Hepatocyte (in vitro differentiated cells): ENCODE data around the gene ITPR2. TPM values are rescaled to one million over a fixed set of nuclear protein-coding genes. Genes with fewer than 3 reads are reported as not detected.
A peak's percentile ranks its signal among the peaks of the same experiment; 100 is the strongest.
"Not testable (repeated sequence)": the region's sequence is repeated elsewhere in the genome, so short reads cannot be mapped to it uniquely, and the experiment has no call there.

Experiments used
- DNase-seq: peaks from one replicate; pipeline ENCODE4 v3.0.0-alpha.2; 2016; ENCODE audit warnings: low spot score
- H2AFZ ChIP-seq: fragments of 200-600 bp; sonication (generic); 2 replicates; pipeline ENCODE4 v1.6.0; 2016; ENCODE audit warnings: antibody characterized with exemption, mild to moderate bottlenecking
- H3K27ac ChIP-seq: fragments of 200-600 bp; sonication (generic); 2 replicates; pipeline ENCODE4 v1.5.1; 2016; ENCODE audit warnings: mild to moderate bottlenecking
- H3K27me3 ChIP-seq: fragments of 200-600 bp; sonication (generic); 2 replicates; pipeline ENCODE4 v1.6.1; 2016
- H3K36me3 ChIP-seq: fragments of 200-600 bp; sonication (generic); replicated peaks from 2 replicates; pipeline ENCODE4 v1.5.1; 2016; ENCODE audit warnings: low read depth; ENCODE audit not compliant: insufficient read depth
- H3K4me1 ChIP-seq: fragments of 200-600 bp; sonication (generic); 2 replicates; pipeline ENCODE4 v1.5.1; 2016; ENCODE audit warnings: mild to moderate bottlenecking, moderate library complexity; ENCODE audit not compliant: insufficient read depth
- H3K4me2 ChIP-seq: fragments of 200-600 bp; sonication (generic); 2 replicates; pipeline ENCODE4 v1.6.0; 2016
- H3K4me3 ChIP-seq: fragments of 200-600 bp; sonication (generic); 2 replicates; pipeline ENCODE4 v1.5.1; 2016; ENCODE audit warnings: mild to moderate bottlenecking
- H3K79me2 ChIP-seq: fragments of 200-600 bp; sonication (generic); 2 replicates; pipeline ENCODE4 v1.6.0; 2017; ENCODE audit warnings: mild to moderate bottlenecking
- H3K9me2 ChIP-seq: fragments of 200-600 bp; sonication (generic); replicated peaks from 2 replicates; pipeline ENCODE4 v1.6.0; 2017; ENCODE audit warnings: mild to moderate bottlenecking; ENCODE audit not compliant: insufficient read depth
- H3K9me3 ChIP-seq: fragments of 200-600 bp; sonication (generic); 2 replicates; pipeline ENCODE4 v1.5.1; 2016; ENCODE audit warnings: low read depth, mild to moderate bottlenecking
- H4K20me1 ChIP-seq: fragments of 200-600 bp; sonication (generic); 2 replicates; pipeline ENCODE4 v1.6.0; 2016; ENCODE audit warnings: mild to moderate bottlenecking; ENCODE audit not compliant: insufficient read depth, poor library complexity, severe bottlenecking
- CTCF ChIP-seq: fragments of 200-600 bp; sonication (generic); IDR thresholded peaks from 2 replicates; pipeline ENCODE4 v1.5.1; 2016; ENCODE audit warnings: antibody characterized with exemption, mild to moderate bottlenecking; ENCODE audit not compliant: poor library complexity
- EZH2 ChIP-seq: fragments of 200-600 bp; sonication (generic); IDR thresholded peaks from 2 replicates; pipeline ENCODE4 v1.6.1; 2016; ENCODE audit warnings: antibody characterized with exemption, mild to moderate bottlenecking, borderline replicate concordance
- EZH2phosphoT487 ChIP-seq: fragments of 200-600 bp; sonication (generic); IDR thresholded peaks from one replicate; pipeline ENCODE4 v1.6.1; 2018; ENCODE audit warnings: antibody characterized with exemption, mild to moderate bottlenecking, low read depth, moderate library complexity; ENCODE audit not compliant: unreplicated experiment, severe bottlenecking
- WGBS: methylation state at CpG from one replicate; pipeline ENCODE4 v1.1.6; 2016; ENCODE audit warnings: low lambda C conversion rate; ENCODE audit errors: missing lambda C conversion rate; 5-methylcytosine and 5-hydroxymethylcytosine counted together
- polyA plus RNA-seq: library from polyadenylated mRNA; unstranded; fragments of >200 nt; fragmentation: Nextera tagmentation; extraction: Ambion mirVana; gene quantifications from 2 replicates; pipeline ENCODE4 v1.2.1, GENCODE V29; 2016
- total RNA-seq: library from RNA; depleted of rRNA; stranded (reverse); fragments of >200 nt; gene quantifications from 2 replicates; pipeline ENCODE4 v1.2.3, GENCODE V29; 2014

Gene ITPR2
- total and polyA plus RNA-seq, 2 experiments from 2014 or later = 22.0 to 51.4 TPM

- no peaks in the 10 kb centered on the region for H4K20me1 ChIP-seq
- peak overlapping the region; percentile 62 for H3K27ac ChIP-seq
- no peaks in the 10 kb centered on the region for H3K27me3 ChIP-seq
- WGBS = 52% methylated on average over 5 of the region's 5 CpGs
- peak; percentile 61 for DNase-seq
- H3K9me2 ChIP-seq = no peaks in the 10 kb centered on the region
- H2AFZ ChIP-seq = no peak overlapping the region
- H3K4me3 ChIP-seq = no peak overlapping the region
- H3K36me3 ChIP-seq = no peaks in the 10 kb centered on the region
- H3K79me2 ChIP-seq = no peaks in the 10 kb centered on the region
- no peak overlapping the region for H3K4me2 ChIP-seq
- no peaks in the 10 kb centered on the region for H3K4me1 ChIP-seq
- H3K9me3 ChIP-seq = no peaks in the 10 kb centered on the region
- TF ChIP-seq EZH2 (no peak), CTCF (no peak), EZH2phosphoT487 (no peak)
These were observed 514.3 kb downstream of the ITPR2 start for GRCh38 chr12:26318661-26319068.

GRCh38 chr12:26317942-26318575 lies 514.9 kb downstream of the ITPR2 start:
- no peak for TF ChIP-seq CTCF
- no peak for TF ChIP-seq EZH2
- TF ChIP-seq EZH2phosphoT487 = no peak
- Histone ChIP-seq H3K79me2 (no peaks in the 10 kb centered on the region), H3K27me3 (no peaks in the 10 kb centered on the region), H3K4me3 (no peak overlapping the region), H3K4me1 (no peaks in the 10 kb centered on the region), H3K36me3 (no peaks in the 10 kb centered on the region), H2AFZ (no peak overlapping the region), H3K4me2 (no peak overlapping the region), H3K9me3 (no peaks in the 10 kb centered on the region), H3K9me2 (no peaks in the 10 kb centered on the region), H4K20me1 (no peaks in the 10 kb centered on the region), H3K27ac (peak overlapping the region; percentile 30)
- no peak for DNase-seq

- H3K79me2 ChIP-seq, H3K27ac ChIP-seq, H2AFZ ChIP-seq, H3K4me3 ChIP-seq, H3K9me2 ChIP-seq, H3K4me2 ChIP-seq, H3K9me3 ChIP-seq, H3K36me3 ChIP-seq, DNase-seq, H4K20me1 ChIP-seq, H3K4me1 ChIP-seq, H3K27me3 ChIP-seq: not testable (repeated sequence)
These were observed 518.9 kb downstream of the ITPR2 start for GRCh38 chr12:26314103-26314502.

GRCh38 chr12:26310489-26310888 lies 522.5 kb downstream of the ITPR2 start:
- not testable (repeated sequence) for H3K4me3 ChIP-seq, H3K9me3 ChIP-seq

More at GRCh38 chr12:26310489-26310888, 522.5 kb downstream of the ITPR2 start:
- not testable (repeated sequence) for H4K20me1 ChIP-seq, H3K9me2 ChIP-seq, H3K27ac ChIP-seq, DNase-seq, H3K4me1 ChIP-seq, H2AFZ ChIP-seq, H3K27me3 ChIP-seq, H3K36me3 ChIP-seq, H3K4me2 ChIP-seq, H3K79me2 ChIP-seq
- 91% methylated on average over 6 of the region's 6 CpGs for WGBS
